ENCODE results near the gene CDO1.

GRCh38 chr5:115840873-115841272, 24.4 kb upstream of the CDO1 start:
- TF ChIP-seq RARB (CRISPR knock-in tag; IDR thresholded peaks at IDR 0.05) (no peak), OSR1 (CRISPR knock-in tag; IDR thresholded peaks at IDR 0.05) (no peak), GLIS3 (CRISPR knock-in tag; IDR thresholded peaks at IDR 0.05) (no peak), ARNTL (CRISPR knock-in tag; IDR thresholded peaks at IDR 0.05; ENCODE audit: borderline replicate concordance, low read depth) (no peak), CREB5 (CRISPR knock-in tag; IDR thresholded peaks at IDR 0.05; ENCODE audit: low read depth) (no peak), SNAI2 (CRISPR knock-in tag; IDR thresholded peaks at IDR 0.05) (no peak), ISL1 (CRISPR knock-in tag; IDR thresholded peaks at IDR 0.05) (no peak)

All from SK-N-SH treated with all-trans-retinoic acid at 6 μM for 48 hours (cell line).